Hematopoietic multipotent progenitor cell treated with erythropoietin and hydrocortisone succinate and interleukin-3 and kit ligand, for 8 days (in vitro differentiated cells): ENCODE results near the gene FTSJ3.

ENCODE experiments used
- DNase-seq: peaks from one replicate; pipeline ENCODE4 v3.0.0-alpha.2; 2015

Gene FTSJ3

GRCh38 chr17:63785556-63785955 is 41.9 kb downstream of the FTSJ3 start:
- no peak for DNase-seq

- DNase-seq: no peak
These were observed 43.9 kb downstream of the FTSJ3 start for GRCh38 chr17:63783522-63783921.

GRCh38 chr17:63780928-63781327 is 46.5 kb downstream of the FTSJ3 start:
- DNase-seq: no peak

- no peak for DNase-seq
These were observed 47.0 kb downstream of the FTSJ3 start for GRCh38 chr17:63780507-63780906.

- DNase-seq: peak; percentile 31
These were observed 52.0 kb downstream of the FTSJ3 start for GRCh38 chr17:63775420-63775819.

GRCh38 chr17:63774969-63775265 is 52.5 kb downstream of the FTSJ3 start:
- peak; percentile 33 for DNase-seq

GRCh38 chr17:63774141-63774968 is 53.1 kb downstream of the FTSJ3 start, which contains the start of gene DDX42:
Gene DDX42 (plus strand): TSS chr17:63774170. CDS start chr17:63787050, 12,880 bp downstream.
- DNase-seq: peak; percentile 49

GRCh38 chr17:63773272-63774140 is 54.0 kb downstream of the FTSJ3 start, which contains the start of gene CCDC47:
Gene CCDC47 (minus strand): TSS chr17:63773597. CDS start chr17:63766175, 7,422 bp downstream.
- peak; percentile 100 for DNase-seq

GRCh38 chr17:63772801-63773271 is 54.6 kb downstream of the FTSJ3 start:
- DNase-seq: peak; percentile 62
